DND-41 (cell line): ENCODE data around the gene RASGEF1B.

ENCODE experiments used
- ATAC-seq: fragments of 200-7000 bp; cut with Tn5 transposase; 3 replicates; pipeline ENCODE4 v1.9.1; 2021; ENCODE audit warnings: low read depth; ENCODE audit not compliant: insufficient read depth
- DNase-seq: peaks from one replicate; pipeline ENCODE4 v3.0.0-alpha.2; 2020
- H2AFZ ChIP-seq: 2 replicates; pipeline ENCODE4 v1.6.0; 2012; ENCODE audit warnings: low read depth, low read length
- H3K27ac ChIP-seq: 2 replicates; pipeline ENCODE4 v1.5.1; 2012; ENCODE audit warnings: low read length, inconsistent platforms
- H3K27me3 ChIP-seq: fragments of 200-600 bp; sonication (generic); 2 replicates; pipeline ENCODE4 v1.6.0; 2012; ENCODE audit warnings: low read length, mild to moderate bottlenecking, inconsistent platforms; ENCODE audit not compliant: insufficient read depth, poor library complexity
- H3K36me3 ChIP-seq: 2 replicates; pipeline ENCODE4 v1.5.1; 2012; ENCODE audit warnings: low read length, inconsistent platforms; ENCODE audit not compliant: insufficient read depth
- H3K4me1 ChIP-seq: 2 replicates; pipeline ENCODE4 v1.5.1; 2012; ENCODE audit warnings: mild to moderate bottlenecking, low read length; ENCODE audit not compliant: insufficient read depth
- H3K4me2 ChIP-seq: 2 replicates; pipeline ENCODE4 v1.6.0; 2012; ENCODE audit warnings: mild to moderate bottlenecking, moderate library complexity, low read length, inconsistent platforms; ENCODE audit not compliant: insufficient read depth
- H3K4me3 ChIP-seq, 2 experiments: fragments of 200-600 bp in 1 of 2; shearing (Covaris generic) in 1 of 2; 2 replicates each; pipeline ENCODE4 v1.5.1; 2012 to 2016; ENCODE audit warnings: inconsistent platforms in 2 of 2, low read length in 2 of 2, mild to moderate bottlenecking in 2 of 2, low read depth in 1 of 2, moderate library complexity in 1 of 2
- H3K79me2 ChIP-seq: 2 replicates; pipeline ENCODE4 v1.6.0; 2012; ENCODE audit warnings: low read length, inconsistent platforms; ENCODE audit not compliant: insufficient read depth
- H3K9ac ChIP-seq: 2 replicates; pipeline ENCODE4 v1.6.0; 2012; ENCODE audit warnings: low read depth, mild to moderate bottlenecking, inconsistent platforms, low read length, moderate library complexity
- H3K9me3 ChIP-seq: 2 replicates; pipeline ENCODE4 v1.5.1; 2012; ENCODE audit warnings: low read length, moderate library complexity, mild to moderate bottlenecking, inconsistent platforms; ENCODE audit not compliant: insufficient read depth, severe bottlenecking
- H4K20me1 ChIP-seq: 2 replicates; pipeline ENCODE4 v1.6.0; 2012; ENCODE audit warnings: low read length; ENCODE audit not compliant: insufficient read depth
- CTCF ChIP-seq: IDR thresholded peaks from 2 replicates; pipeline ENCODE4 v1.5.1; 2012; ENCODE audit warnings: borderline replicate concordance, low read length, moderate library complexity, mild to moderate bottlenecking; ENCODE audit not compliant: poor library complexity, severe bottlenecking; ENCODE audit errors: extremely low read depth
- EZH2 ChIP-seq: IDR thresholded peaks from 3 replicates; pipeline ENCODE4 v1.6.1; 2012; ENCODE audit warnings: borderline replicate concordance, low read depth, mild to moderate bottlenecking, moderate library complexity, low read length, inconsistent platforms; ENCODE audit not compliant: severe bottlenecking

The RASGEF1B gene

GRCh38 chr4:81505726-81506125 is 34.0 kb upstream of the RASGEF1B start:
- no peaks in the 10 kb centered on the region for H3K9me3 ChIP-seq
- H3K4me1 ChIP-seq: peaks cover 17% of the 10 kb centered on the region
- no peak for ATAC-seq
- H3K79me2 ChIP-seq: no peaks in the 10 kb centered on the region
- H3K4me3 ChIP-seq: no peak overlapping the region
- H3K9ac ChIP-seq: no peak overlapping the region
- H3K27ac ChIP-seq: no peak overlapping the region
- no peak overlapping the region for H3K4me2 ChIP-seq
- TF ChIP-seq CTCF (no peak), EZH2 (no peak)
- DNase-seq: no peak
- no peaks in the 10 kb centered on the region for H4K20me1 ChIP-seq
- H3K27me3 ChIP-seq: no peaks in the 10 kb centered on the region
- H2AFZ ChIP-seq: no peak overlapping the region
- H3K36me3 ChIP-seq: no peaks in the 10 kb centered on the region

GRCh38 chr4:81505004-81505598 is 33.4 kb upstream of the RASGEF1B start:
- Histone ChIP-seq H3K27me3 (no peaks in the 10 kb centered on the region), H3K9me3 (no peaks in the 10 kb centered on the region), H3K27ac (no peak overlapping the region), H3K4me2 (no peak overlapping the region), H3K9ac (no peak overlapping the region), H3K4me1 (peaks cover 15% of the 10 kb centered on the region), H3K79me2 (no peaks in the 10 kb centered on the region), H3K36me3 (no peaks in the 10 kb centered on the region), H3K4me3 (no peak overlapping the region), H2AFZ (no peak overlapping the region), H4K20me1 (no peaks in the 10 kb centered on the region)
- TF ChIP-seq EZH2 (no peak), CTCF (no peak)
- ATAC-seq (peak; percentile 78), DNase-seq (peak; percentile 60)

- no peak overlapping the region for H3K27ac ChIP-seq
- TF ChIP-seq EZH2 (no peak), CTCF (no peak)
- peak; percentile 11; the same call in 1 of the 3 replicates for ATAC-seq
- H3K36me3 ChIP-seq: no peaks in the 10 kb centered on the region
- H3K4me3 ChIP-seq: no peak overlapping the region
- peaks cover 7% of the 10 kb centered on the region for H3K4me1 ChIP-seq
- no peak overlapping the region for H3K4me2 ChIP-seq
- no peak overlapping the region for H2AFZ ChIP-seq
- H4K20me1 ChIP-seq: no peaks in the 10 kb centered on the region
- H3K9ac ChIP-seq: no peak overlapping the region
- DNase-seq: no peak
- H3K9me3 ChIP-seq: no peaks in the 10 kb centered on the region
- H3K79me2 ChIP-seq: no peaks in the 10 kb centered on the region
- H3K27me3 ChIP-seq: no peaks in the 10 kb centered on the region
Observed at GRCh38 chr4:81504112-81505003, 32.7 kb upstream of the RASGEF1B start.
